Astrocyte (in vitro differentiated cells and primary cell): ENCODE results near the gene PLS1. TPM values are rescaled to one million over a fixed set of nuclear protein-coding genes. Genes with fewer than 3 reads are reported as not detected.
"Not testable (repeated sequence)": the region's sequence is repeated elsewhere in the genome, so short reads cannot be mapped to it uniquely, and the experiment has no call there.

ENCODE experiments used
- DNase-seq: peaks from one replicate; pipeline ENCODE4 v3.0.0-alpha.2; 2010; ENCODE audit warnings: low read depth
- FAIRE-seq: peaks from 2 replicates; lab custom pipeline; 2011; peaks lifted over from hg19 to GRCh38; lab: Jason Lieb, UNC
- H2AFZ ChIP-seq: 2 replicates; pipeline ENCODE4 v1.6.0; 2012; ENCODE audit warnings: low read depth, low read length, inconsistent platforms
- H3K27ac ChIP-seq: 2 replicates; pipeline ENCODE4 v1.5.1; 2011; ENCODE audit warnings: low read depth, low read length, inconsistent platforms
- H3K27me3 ChIP-seq: 2 replicates; pipeline ENCODE4 v1.6.0; 2011; ENCODE audit warnings: low read length, inconsistent platforms; ENCODE audit not compliant: insufficient read depth
- H3K36me3 ChIP-seq: 2 replicates; pipeline ENCODE4 v1.5.1; 2011; ENCODE audit warnings: low read length, inconsistent platforms; ENCODE audit not compliant: insufficient read depth
- H3K4me1 ChIP-seq: 2 replicates; pipeline ENCODE4 v1.5.1; 2011; ENCODE audit warnings: low read length, inconsistent platforms; ENCODE audit not compliant: insufficient read depth
- H3K4me2 ChIP-seq: 2 replicates; pipeline ENCODE4 v1.6.0; 2012; ENCODE audit warnings: low read length, inconsistent platforms
- H3K4me3 ChIP-seq: 2 replicates; pipeline ENCODE4 v1.5.1; 2011; ENCODE audit warnings: low read depth, mild to moderate bottlenecking, low read length, inconsistent platforms; ENCODE audit not compliant: insufficient read depth
- H3K79me2 ChIP-seq: 2 replicates; pipeline ENCODE4 v1.6.0; 2012; ENCODE audit warnings: mild to moderate bottlenecking, low read length, inconsistent platforms; ENCODE audit not compliant: insufficient read depth
- H3K9ac ChIP-seq: 2 replicates; pipeline ENCODE4 v1.6.0; 2012; ENCODE audit warnings: mild to moderate bottlenecking, low read length, inconsistent platforms
- H3K9me3 ChIP-seq: 2 replicates; pipeline ENCODE4 v1.5.1; 2012; ENCODE audit warnings: low read depth, mild to moderate bottlenecking, low read length, inconsistent platforms; ENCODE audit not compliant: insufficient read depth
- H4K20me1 ChIP-seq: 2 replicates; pipeline ENCODE4 v1.6.0; 2012; ENCODE audit warnings: low read length, inconsistent platforms; ENCODE audit not compliant: insufficient read depth
- H3K27ac Mint-ChIP-seq: one replicate; pipeline ENCODE4 v1.8.0; 2021; ENCODE audit warnings: mild to moderate bottlenecking, mixed read lengths; ENCODE audit not compliant: unreplicated experiment
- H3K27me3 Mint-ChIP-seq: one replicate; pipeline ENCODE4 v1.8.0; 2021; ENCODE audit warnings: low read depth, mixed read lengths; ENCODE audit not compliant: unreplicated experiment
- H3K36me3 Mint-ChIP-seq: one replicate; pipeline ENCODE4 v1.8.0; 2021; ENCODE audit warnings: low read depth, mixed read lengths; ENCODE audit not compliant: unreplicated experiment
- H3K4me1 Mint-ChIP-seq: one replicate; pipeline ENCODE4 v1.8.0; 2021; ENCODE audit warnings: low read depth, mixed read lengths; ENCODE audit not compliant: unreplicated experiment
- H3K4me3 Mint-ChIP-seq: one replicate; pipeline ENCODE4 v1.8.0; 2021; ENCODE audit warnings: mild to moderate bottlenecking, moderate library complexity, mixed read lengths; ENCODE audit not compliant: unreplicated experiment
- H3K9me3 Mint-ChIP-seq: one replicate; pipeline ENCODE4 v1.8.0; 2021; ENCODE audit warnings: mild to moderate bottlenecking, mixed read lengths; ENCODE audit not compliant: unreplicated experiment
- CTCF ChIP-seq: IDR thresholded peaks from 2 replicates; pipeline ENCODE4 v1.5.1; 2011; ENCODE audit warnings: low read depth, mild to moderate bottlenecking, inconsistent platforms, low read length, moderate library complexity; ENCODE audit not compliant: insufficient read depth
- EZH2 ChIP-seq: IDR thresholded peaks from 2 replicates; pipeline ENCODE4 v1.6.1; 2012; ENCODE audit warnings: mild to moderate bottlenecking, low read length, inconsistent platforms; ENCODE audit not compliant: insufficient read depth
- total RNA-seq: library from RNA; stranded (reverse); gene quantifications from 2 replicates; pipeline ENCODE4 v1.2.1, GENCODE V29; 2021

The PLS1 gene
- total RNA-seq, 1 donor from 2014 or later = 7.8 TPM

- H3K79me2 ChIP-seq = no peaks in the 10 kb centered on the region
- H3K4me1 Mint-ChIP-seq = no peaks in the 10 kb centered on the region
- H3K27me3 ChIP-seq = no peaks in the 10 kb centered on the region
- H3K27ac ChIP-seq = no peak overlapping the region
- DNase-seq (no peak), FAIRE-seq (no peak)
- no peaks in the 10 kb centered on the region for H3K4me1 ChIP-seq
- H3K9ac ChIP-seq = no peak overlapping the region
- H3K4me3 ChIP-seq = no peak overlapping the region
- no peaks in the 10 kb centered on the region for H3K9me3 ChIP-seq
- no peaks in the 10 kb centered on the region for H4K20me1 ChIP-seq
- H3K9me3 Mint-ChIP-seq = no peaks in the 10 kb centered on the region
- no peak overlapping the region for H3K27ac Mint-ChIP-seq
- H3K4me3 Mint-ChIP-seq = no peak overlapping the region
- no peaks in the 10 kb centered on the region for H3K36me3 ChIP-seq
- TF ChIP-seq EZH2 (no peak), CTCF (no peak)
- no peak overlapping the region for H3K4me2 ChIP-seq
- no peaks in the 10 kb centered on the region for H3K27me3 Mint-ChIP-seq
- H2AFZ ChIP-seq = no peak overlapping the region
- H3K36me3 Mint-ChIP-seq = no peaks in the 10 kb centered on the region
These were observed 109.0 kb downstream of the PLS1 start for GRCh38 chr3:142705198-142705597.

- no peak for TF ChIP-seq EZH2
- no peak for TF ChIP-seq CTCF
- H4K20me1 ChIP-seq = no peaks in the 10 kb centered on the region
- no peak overlapping the region for H3K4me2 ChIP-seq
- Mint-ChIP-seq H3K27ac (no peak overlapping the region), H3K36me3 (no peaks in the 10 kb centered on the region), H3K4me1 (no peaks in the 10 kb centered on the region), H3K9me3 (no peaks in the 10 kb centered on the region), H3K27me3 (no peaks in the 10 kb centered on the region), H3K4me3 (no peak overlapping the region)
- H3K79me2 ChIP-seq = no peaks in the 10 kb centered on the region
- H3K36me3 ChIP-seq = no peaks in the 10 kb centered on the region
- FAIRE-seq (no peak), DNase-seq (no peak)
- H3K27me3 ChIP-seq = no peaks in the 10 kb centered on the region
- H3K27ac ChIP-seq = no peak overlapping the region
- H3K4me1 ChIP-seq = no peaks in the 10 kb centered on the region
- H3K9ac ChIP-seq = no peak overlapping the region
- H2AFZ ChIP-seq = no peak overlapping the region
- H3K4me3 ChIP-seq = no peak overlapping the region
- H3K9me3 ChIP-seq = no peaks in the 10 kb centered on the region
These were observed 110.3 kb downstream of the PLS1 start for GRCh38 chr3:142706321-142707127.

GRCh38 chr3:142709207-142709606 is 113.0 kb downstream of the PLS1 start:
- H3K27me3 Mint-ChIP-seq = no peaks in the 10 kb centered on the region
- H3K9me3 Mint-ChIP-seq = peaks cover 2% of the 10 kb centered on the region
- no peak for DNase-seq
- Histone ChIP-seq H2AFZ (no peak overlapping the region), H3K27ac (no peak overlapping the region), H3K9me3 (no peaks in the 10 kb centered on the region), H3K4me2 (no peak overlapping the region), H3K9ac (no peak overlapping the region), H3K4me1 (no peaks in the 10 kb centered on the region), H3K27me3 (no peaks in the 10 kb centered on the region), H4K20me1 (no peaks in the 10 kb centered on the region), H3K36me3 (no peaks in the 10 kb centered on the region), H3K4me3 (no peak overlapping the region), H3K79me2 (no peaks in the 10 kb centered on the region)
- no peak for FAIRE-seq
- H3K4me3 Mint-ChIP-seq = no peak overlapping the region
- H3K36me3 Mint-ChIP-seq = no peaks in the 10 kb centered on the region
- H3K4me1 Mint-ChIP-seq = no peaks in the 10 kb centered on the region
- no peak for TF ChIP-seq CTCF
- no peak for TF ChIP-seq EZH2
- H3K27ac Mint-ChIP-seq = no peak overlapping the region

- not testable (repeated sequence) for DNase-seq, H3K9ac ChIP-seq, H3K9me3 ChIP-seq, H3K27ac Mint-ChIP-seq, H3K4me3 Mint-ChIP-seq, H3K4me2 ChIP-seq, H2AFZ ChIP-seq, H3K4me1 Mint-ChIP-seq, H3K27me3 ChIP-seq, H3K4me3 ChIP-seq, H4K20me1 ChIP-seq, H3K36me3 ChIP-seq, H3K27ac ChIP-seq, H3K79me2 ChIP-seq, H3K27me3 Mint-ChIP-seq, H3K36me3 Mint-ChIP-seq, H3K9me3 Mint-ChIP-seq, FAIRE-seq, H3K4me1 ChIP-seq
These were observed 118.7 kb downstream of the PLS1 start for GRCh38 chr3:142714882-142715281.
